Activated CD8-positive, alpha-beta memory T cell treated with anti-CD3 and anti-CD28 coated beads, Interleukin-2, amount 50 U/mL, for 4 hours (primary cell): ENCODE results near the gene MEGF6.
"Not testable (repeated sequence)": the region's sequence is repeated elsewhere in the genome, so short reads cannot be mapped to it uniquely, and the experiment has no call there.

Source experiments
- DNase-seq: peaks from one replicate; pipeline ENCODE4 v3.0.0-alpha.2; 2020

MEGF6 gene

DNA sequence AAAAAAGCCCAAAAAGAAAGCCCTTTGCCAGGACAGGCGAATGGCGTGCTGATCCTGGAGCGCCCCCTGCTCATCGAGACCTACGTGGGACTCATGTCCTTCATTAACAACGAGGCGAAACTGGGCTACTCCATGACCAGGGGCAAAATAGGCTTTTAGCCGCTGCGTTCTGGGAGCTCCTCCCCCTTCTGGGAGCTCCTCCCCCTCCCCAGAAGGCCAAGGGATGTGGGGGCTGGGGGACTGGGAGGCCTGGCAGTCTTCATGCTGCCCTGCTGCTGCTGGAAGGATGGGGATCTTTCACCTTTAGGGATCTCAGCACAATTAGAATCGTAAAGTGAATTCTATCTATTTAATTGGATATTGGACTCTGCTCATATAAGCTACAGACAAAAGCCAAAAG lies 17.1 kb upstream of the MEGF6 start:
- no peak for DNase-seq

DNA sequence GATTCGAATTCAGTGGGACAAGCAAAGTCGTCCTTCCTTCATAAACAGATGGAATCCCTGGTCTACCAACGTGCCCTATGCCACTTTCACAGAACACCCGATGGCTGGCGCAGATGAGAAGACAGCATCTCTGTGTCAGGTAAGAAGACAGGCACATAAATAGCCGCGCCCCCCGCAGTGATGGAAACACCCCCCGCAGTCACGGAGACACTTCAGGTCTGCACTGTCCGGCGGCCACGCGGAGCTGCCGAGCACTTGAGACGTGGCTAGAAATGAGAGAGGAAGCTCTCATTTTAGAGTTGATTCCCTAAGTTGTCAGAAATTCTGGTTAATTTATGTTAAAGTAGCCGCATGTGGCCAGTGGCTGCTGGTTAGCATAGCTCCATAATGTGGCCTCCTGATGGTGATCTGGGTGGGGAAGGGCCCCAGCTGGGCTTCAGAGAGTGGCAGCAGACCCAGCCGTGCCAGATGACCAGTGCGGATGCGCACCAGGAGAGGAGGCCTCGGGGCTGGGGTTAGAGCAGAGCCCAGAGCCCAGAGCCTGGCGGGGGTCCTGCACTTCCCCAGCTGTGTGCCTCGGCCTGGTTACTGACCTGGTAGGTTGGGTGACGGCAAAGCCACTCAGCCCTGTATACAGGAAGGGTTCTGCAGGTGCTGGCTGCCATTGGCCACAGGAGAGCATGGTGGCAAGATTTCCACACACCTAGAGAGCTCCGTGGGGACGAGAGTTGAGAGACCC lies 16.4 kb upstream of the MEGF6 start:
- DNase-seq: no peak

DNA sequence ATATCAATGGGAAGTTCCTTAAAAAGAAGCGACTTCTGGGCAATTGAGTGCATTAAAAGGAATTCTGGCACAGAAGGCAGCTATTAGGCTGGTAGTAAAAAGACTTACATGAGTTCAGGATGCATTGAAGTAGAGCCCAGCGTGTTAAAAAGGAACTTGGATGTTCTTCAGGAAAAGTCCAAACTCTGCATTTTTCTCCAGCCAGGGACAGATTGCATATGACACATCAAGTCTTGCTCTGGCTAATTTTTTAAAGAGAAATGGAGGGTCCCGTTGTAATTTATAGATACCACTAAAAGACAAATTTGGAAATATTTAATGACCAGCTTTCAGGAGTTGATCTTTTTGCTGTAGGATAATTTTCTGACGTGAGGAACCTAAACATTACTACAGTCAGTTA lies 14.7 kb upstream of the MEGF6 start:
- DNase-seq: no peak

DNA sequence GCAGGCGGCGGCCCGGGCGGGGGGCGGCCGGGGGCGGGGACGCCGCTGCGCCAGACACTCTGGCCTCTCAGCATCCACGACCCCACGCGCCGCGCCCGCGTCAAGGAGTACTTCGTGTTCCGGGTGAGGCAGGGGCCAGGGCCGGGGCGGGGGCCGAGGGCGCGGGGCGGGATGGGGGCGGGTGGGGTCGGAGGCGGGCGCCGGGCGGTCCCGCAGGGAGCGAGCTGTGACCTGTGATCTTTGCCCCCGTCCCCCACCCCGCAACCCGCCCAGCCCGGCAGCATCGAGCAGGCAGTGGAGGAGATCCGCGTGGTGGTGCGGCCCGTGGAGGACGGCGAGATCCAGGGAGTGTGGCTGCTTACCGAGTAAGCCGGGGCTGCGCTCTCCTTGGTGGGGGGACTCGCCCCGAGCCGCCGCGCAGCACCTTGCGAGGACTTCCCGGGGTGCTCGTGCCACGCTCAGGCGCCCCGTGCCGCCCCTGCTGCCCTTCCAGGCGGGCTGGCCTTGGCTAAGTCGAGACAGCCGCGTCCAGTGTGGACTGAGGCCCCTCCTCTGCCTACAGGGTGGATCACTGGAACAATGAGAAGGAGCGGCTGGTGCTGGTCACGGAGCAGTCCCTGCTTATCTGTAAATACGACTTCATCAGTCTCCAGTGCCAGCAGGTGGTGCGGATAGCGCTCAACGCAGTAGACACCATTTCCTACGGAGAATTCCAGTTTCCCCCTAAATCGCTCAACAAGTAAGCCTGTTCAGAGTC lies 14.0 kb upstream of the MEGF6 start:
- peak; percentile 31 for DNase-seq

DNA sequence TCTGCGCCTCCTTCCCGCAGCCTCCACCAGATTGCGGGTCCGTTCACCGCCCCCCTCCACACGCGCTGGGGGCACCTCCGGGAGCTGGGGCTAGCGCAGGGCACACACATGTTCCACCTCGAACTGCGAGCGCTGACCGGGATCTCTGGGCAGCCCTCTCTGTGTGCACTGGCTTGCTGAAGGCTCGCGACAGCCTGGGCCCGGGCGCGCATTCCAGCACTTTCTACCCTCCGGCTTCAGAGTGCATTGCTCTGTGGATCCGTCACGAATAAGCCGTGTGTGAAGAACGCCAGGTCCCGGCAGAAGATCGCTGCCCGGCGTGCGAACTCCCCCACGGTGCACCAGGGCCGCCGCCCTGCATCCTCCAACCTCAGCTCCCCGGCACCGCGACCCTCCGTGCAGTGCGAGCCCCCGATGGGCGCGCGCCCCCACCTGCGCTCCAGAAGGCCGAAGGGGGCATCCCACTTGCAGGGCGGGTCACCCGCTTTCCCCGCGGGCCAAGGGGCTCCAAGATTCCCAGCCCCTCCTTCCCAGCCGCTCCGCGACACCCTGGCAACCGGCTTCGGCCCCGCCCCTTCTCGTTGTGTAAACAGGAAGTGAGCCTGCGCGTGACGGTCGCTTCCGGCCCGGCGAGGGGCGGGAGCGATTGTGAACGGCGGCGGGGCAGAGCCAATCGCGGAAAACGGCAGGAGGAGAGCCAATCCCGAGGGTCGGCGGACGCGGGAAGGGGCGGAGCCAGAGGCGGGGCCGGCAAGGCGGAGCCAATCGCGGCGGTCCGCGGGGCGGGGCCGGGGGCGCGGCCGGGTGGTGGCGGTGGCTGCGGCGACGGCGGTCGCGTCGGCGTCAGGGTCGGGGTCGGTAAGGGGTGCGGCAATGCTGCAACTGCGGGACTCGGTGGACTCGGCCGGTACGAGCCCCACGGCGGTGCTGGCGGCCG lies 13.2 kb upstream of the MEGF6 start, which contains the start of gene TPRG1L:
TSS of gene TPRG1L (plus strand) at position 816 of the 937 bp plus-strand sequence. CDS start at position 874, 58 bp downstream.
- DNase-seq: peak; percentile 98

DNA sequence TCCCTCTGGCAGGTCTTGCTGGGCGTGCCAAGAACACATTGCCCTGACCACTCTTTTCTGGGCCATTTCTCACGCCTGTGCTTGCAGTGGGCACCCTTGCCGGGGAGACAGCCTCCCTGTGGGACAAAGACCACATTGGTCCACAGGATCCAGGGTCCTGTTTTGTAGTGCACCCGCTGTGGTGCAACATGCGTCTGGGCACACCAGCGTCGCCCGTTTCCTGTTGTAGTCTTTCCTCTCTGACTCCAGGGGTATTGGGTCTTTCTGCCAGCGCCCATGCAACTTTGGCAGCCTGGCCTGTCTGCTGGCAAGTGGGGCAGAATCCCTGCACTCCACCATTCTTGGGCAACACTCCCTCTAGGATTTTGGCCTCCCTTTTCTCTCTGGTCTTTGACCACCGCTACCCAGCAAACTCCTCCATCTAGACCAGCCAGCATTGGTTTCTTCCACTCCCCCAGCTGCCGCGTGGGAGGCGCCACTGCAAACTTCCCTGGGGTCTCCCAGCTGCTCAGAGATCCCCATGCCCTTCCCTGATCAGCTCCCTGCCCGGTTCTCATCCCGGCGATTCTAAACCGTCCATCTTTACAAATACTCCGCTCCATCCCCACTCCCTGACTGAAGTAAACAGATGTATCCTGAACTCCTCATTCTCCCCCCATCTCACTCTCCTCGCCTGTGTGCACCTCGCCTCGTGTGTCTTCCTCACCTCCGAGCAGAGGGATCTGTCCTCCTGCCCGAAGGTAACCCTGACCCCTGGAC lies 12.3 kb upstream of the MEGF6 start:
- DNase-seq: no peak

DNA sequence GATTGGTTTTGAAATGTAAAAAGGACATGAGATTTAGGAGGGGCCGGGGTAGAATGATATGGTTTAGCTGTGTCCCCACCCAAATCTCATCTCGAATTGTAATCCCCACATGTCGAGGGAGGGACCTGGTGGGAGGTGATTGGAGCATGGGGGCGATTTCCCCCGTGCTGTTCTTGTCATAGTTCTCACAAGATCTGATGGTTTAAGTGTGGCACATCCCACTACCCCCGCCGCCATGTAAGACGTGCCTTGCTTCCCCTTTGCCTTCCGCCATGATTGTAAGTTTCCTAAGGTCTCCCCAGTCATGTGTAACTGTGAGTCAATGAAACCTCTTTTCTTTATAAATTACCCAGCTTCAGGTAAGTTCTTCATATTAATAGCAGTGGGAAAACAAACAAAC lies 10.8 kb upstream of the MEGF6 start:
- DNase-seq: not testable (repeated sequence)

DNA sequence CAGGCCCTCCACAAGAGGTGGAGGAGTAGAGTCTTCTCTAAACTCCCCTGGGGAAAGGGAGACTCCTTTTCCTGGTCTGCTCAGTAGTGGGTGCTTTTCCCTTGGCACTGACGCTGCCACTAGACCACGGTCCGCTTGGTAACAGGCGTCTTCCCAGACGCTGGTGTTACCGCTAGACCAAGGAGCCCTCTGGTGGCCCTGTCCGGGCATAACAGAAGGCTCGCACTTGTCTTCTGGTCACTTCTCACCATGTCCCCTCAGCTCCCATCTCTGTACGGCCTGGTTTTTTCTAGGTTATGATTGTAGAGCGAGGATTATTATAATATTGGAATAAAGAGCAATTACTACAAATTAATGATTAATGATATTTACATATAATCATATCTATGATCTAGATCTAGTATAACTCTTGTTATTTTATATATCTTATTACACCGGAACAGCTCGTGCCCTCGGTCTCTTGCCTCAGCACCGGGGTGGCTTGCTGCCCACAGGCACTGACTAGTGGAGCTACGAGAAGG lies 9.9 kb upstream of the MEGF6 start:
- DNase-seq: not testable (repeated sequence)

DNA sequence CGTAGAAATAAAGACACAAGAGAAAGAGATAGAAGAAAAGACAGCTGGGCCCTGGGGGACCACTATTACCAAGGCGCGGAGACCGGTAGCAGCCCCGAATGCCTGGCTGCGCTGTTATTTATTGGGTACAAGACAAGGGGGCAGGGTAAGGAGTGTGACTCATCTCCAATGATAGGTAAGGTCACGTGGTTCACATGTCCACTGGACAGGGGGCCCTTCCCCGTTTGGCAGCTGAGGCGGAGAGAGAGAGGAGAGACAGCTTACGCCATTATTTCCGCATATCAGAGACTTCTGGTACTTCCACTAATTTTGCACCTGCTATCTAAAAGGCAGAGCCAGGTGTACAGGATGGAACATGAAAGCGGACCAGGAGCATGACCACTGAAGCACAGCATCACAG lies 9.4 kb upstream of the MEGF6 start:
- DNase-seq: no peak

DNA sequence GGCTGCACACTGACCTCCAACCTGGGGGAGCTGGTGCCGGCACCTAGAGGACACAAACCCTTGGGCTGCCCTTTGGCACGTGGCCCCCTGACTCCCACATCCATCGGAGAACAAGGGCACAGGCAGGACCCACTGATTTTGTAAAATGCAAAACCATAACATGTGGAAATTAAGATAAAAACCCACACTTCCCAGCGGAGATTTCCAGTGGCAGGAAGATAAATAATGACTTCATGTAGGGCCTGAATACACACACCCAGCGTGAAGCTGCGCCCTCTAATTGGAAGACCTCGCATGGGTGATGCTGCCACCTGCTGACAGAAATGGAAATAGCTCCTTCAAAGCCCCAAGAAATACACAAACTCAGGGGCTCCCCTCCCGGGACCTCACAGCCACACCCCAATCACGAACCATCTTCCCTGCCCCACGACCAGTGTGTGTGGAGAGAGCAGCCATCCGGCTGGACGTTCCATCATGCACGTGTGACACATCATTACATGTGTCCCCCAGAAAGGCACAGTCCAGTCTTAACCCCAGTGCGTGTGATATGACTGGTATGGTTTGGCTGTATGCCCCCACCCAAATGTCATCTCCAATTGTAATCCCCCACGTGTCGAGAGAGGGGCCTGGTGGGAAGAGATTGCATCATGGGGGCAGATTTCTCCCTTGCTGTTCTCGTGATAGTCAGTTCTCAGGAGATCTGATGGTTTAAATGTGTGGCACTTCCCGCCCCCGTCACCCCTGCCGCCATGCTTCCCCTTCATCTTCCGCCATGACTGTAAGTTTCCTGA lies 7.8 kb upstream of the MEGF6 start:
- DNase-seq: peak; percentile 74

DNA sequence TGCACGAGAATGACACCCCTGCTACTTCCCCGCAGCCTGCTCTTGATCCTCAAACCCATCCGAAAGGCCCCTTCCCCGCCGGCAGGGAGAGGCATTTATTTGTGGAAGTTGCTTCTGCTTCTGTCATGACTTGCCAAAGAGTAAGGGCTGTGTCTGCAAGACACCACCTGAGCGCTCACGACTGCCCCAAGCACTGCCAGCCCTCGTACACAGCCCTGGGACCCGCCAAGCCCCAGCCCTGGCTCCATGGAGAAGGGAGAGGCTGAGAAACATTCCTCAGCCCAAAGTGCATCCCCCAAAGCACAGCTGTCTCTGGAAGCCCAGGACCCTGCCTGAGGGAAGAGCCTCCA lies 7.2 kb upstream of the MEGF6 start:
- no peak for DNase-seq

DNA sequence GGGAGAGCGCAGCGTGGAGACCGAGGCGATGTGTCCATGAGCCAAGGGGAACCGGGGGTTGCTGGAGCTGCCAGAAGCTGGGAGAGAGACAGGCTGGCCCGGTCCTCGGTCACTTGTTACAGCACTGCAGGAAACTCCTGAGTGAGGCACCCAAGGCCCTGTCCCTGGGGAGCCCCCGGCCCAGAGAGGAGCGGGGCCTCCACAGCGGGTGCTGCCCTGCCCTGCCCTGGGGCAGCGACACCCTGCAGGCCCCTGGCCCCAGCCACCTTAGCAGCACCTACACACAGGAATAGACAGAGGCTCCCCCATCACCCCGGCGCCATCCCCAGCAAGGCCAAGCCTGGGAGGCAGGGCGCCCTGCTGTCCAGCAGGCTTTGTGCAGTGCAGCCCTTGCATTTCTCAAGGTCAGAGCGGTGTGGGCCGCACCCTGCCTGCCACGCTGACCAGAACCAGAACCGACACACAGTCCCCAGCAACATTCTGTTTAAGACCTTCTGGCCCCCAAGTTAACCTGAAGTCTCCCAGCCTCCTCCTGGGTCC lies 6.6 kb upstream of the MEGF6 start:
- DNase-seq: no peak

DNA sequence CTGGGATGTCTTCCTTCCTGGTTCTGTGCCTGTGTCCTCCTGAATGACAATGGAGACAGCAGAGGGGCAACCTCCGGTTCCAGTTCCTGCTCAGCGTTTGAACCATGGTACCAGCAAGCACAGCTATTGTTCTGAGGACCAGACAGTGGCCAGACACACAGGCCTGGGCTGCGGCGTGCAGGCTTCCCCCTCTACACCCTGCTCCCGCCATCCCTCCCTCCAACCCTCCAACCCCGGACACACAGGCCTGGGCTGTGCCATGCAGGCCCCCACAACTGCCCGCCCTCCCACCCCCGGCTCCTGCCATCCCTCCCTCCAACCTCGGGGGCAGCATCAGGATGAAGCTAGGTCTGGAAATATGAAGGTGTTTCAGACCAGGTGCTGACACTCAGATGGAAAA lies 5.6 kb upstream of the MEGF6 start:
- DNase-seq: no peak

DNA sequence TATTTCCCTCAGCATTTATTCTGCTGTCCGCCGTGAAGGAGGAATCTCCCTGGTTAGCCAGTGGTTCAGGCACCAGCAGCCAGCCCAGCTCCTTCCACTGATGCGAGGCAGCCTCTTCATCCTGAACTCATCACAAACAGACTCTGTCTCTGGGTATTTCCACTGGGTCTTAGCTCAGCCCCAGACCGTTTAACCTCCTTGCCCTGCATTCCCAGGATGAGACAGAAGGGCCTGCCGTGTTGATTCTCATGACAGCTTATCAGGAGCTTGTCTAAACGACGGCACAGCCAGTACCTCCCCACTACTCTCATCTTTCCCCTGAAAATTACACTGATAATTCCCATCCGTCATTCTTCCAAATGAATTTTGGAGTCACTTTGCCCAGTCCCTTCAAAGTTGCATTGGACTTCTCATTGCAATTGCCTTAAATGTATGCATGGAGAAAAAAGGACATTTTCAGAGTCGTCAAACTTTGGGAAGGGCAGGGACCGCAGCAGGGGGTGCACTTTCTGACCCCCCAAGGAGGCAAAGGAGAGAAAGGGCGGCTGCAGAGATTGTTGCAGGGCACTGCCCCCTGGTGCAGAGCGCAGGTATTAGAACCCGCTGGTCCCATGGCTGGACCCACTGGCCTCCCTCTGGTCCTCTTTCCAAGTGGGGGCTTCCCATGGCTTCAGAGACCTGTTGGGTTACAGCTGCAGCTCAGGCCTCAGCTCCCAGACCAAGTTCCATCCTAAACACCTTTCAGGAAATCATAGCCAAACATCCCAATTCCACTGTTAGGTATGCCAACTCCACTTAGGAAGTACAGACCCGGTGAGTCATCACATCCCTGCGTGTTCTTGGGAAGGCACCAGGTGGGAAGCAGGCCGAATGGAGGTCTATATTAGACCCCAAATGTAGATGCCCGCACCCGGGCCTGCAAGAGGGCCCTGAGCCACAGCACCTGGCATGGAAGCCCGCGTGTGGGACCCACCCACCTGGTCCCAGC lies 3.7 kb upstream of the MEGF6 start:
- no peak for DNase-seq

DNA sequence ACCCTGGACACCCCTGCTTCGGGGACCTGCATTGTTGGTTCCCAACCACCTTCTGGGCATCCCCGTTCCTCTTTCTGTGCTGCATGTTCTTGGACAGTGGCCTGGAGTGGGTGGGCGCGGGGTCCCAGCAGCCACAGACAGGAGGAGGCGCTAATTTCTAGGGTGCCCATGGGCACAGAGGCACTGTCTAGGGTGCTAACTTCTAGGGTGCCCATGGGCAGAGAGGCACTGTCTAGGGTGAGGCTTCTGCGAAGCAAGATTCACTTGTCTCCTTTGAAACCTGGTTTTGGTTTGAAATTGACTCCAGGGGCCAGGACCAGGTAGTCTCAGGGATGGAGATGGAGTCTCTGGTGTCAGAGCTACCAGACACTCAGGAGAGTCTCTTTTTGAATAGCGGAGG lies 815 bp upstream of the MEGF6 start:
- DNase-seq: no peak

DNA sequence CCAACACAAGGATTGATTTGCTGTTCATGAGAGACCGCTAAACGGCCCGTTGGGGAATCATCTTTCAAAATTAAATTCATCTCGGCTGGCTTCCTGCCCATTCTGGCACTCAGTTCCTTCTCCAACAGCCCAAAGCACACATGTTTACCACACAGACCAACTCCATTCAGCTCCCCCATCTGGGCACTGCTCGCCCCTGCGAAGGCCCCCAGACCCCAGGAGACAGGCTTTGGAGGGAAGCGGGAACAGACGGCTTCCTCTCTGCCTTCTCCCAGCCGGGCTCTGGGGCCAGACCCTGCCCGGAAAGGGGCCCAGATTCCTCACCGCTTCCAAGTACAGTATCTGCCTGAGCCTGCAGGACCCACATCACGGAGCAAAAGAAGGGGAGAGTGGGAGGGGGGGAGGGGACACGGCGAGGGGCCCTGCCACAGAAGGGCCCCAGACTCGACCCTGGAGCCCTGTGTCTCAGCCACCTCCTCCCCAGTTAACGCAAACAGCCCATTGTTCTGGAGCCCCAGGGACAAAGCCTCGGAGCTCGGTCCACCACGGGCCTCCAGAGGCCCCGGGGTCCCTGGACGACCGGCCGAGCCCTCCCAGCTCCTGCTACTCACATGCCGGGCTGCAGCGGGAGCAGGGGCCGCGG lies 660 bp downstream of the MEGF6 start:
- no peak for DNase-seq

DNA sequence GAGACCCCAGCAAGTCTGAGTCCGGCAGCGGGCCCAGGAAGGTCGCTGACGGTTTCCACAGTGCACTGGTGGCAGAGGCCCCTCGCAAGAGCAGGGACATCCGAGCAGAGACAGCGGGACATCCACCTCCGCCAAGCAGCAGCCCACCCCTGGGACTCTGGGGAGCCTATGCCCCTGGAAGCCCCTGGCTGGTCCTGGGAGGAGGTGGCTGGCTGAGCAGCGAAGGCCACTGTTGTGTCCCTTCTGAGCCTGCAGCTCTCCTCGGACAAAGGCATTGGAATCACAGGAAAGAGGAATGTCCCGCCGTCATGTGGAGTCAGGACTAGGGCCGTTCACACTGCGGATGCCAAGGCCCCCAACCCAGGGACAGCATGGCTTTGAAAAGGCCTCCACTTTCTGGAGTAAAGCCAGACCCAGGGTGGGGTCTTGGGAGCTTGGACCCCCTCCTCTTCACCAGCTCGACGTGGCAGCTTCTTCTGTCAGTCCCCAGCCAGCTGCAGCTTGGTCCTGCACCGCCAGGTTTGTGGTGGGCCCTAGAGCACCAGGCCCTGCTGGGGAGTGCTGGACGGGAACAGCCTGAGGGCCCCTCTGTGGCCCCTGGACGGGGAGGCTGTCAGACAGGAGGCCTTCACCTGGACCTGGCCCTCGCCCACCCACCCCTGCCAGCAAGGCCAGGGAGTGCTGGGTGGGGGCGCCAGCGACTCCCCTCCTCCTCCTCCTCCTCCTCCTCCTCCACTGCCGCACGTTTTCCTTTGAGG lies 1.4 kb downstream of the MEGF6 start:
- DNase-seq: no peak

DNA sequence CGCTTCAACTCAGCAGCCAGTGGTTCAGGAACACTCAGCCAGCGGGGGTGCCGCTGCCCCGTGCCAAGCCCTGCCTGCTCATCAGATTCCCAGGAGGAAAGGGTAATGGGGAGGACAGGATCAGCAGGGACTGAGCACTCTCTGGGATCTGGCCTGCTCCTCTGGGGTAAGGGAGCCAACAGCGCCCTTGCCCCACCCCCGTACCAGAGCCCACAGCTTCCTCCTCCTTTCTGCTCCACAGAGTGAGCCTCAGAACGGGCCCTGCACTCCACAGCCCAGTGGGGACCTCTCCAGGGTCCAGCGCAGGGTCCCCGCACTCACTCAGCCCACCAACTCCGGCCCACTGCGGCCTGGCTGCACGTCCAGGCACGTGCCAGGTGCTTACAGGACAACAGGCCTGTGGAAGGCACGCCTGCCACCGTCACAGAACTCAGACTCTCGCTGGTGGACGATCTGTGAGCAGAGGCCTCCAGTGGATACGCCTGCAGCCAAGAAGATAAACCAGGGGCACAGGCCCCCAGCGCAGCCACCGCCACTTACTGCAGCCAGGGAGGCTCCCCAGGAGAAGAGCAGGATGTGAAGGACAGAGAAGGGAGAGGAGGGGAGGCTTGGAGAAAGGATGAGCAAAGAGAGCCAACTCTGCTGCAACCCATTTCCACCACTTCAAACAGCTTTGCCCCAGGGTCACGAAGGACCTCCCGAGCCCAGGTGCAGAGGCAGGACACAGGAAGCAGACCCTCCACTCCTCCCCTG lies 2.1 kb downstream of the MEGF6 start:
- no peak for DNase-seq
